DND-41 (cell line): ENCODE results near the gene KRT83.
"Not testable (repeated sequence)": the region's sequence is repeated elsewhere in the genome, so short reads cannot be mapped to it uniquely, and the experiment has no call there.

Source experiments
- ATAC-seq: fragments of 200-7000 bp; cut with Tn5 transposase; 3 replicates; pipeline ENCODE4 v1.9.1; 2021; ENCODE audit warnings: low read depth; ENCODE audit not compliant: insufficient read depth
- DNase-seq: peaks from one replicate; pipeline ENCODE4 v3.0.0-alpha.2; 2020
- H2AFZ ChIP-seq: 2 replicates; pipeline ENCODE4 v1.6.0; 2012; ENCODE audit warnings: low read depth, low read length
- H3K27ac ChIP-seq: 2 replicates; pipeline ENCODE4 v1.5.1; 2012; ENCODE audit warnings: low read length, inconsistent platforms
- H3K27me3 ChIP-seq: fragments of 200-600 bp; sonication (generic); 2 replicates; pipeline ENCODE4 v1.6.0; 2012; ENCODE audit warnings: low read length, mild to moderate bottlenecking, inconsistent platforms; ENCODE audit not compliant: insufficient read depth, poor library complexity
- H3K36me3 ChIP-seq: 2 replicates; pipeline ENCODE4 v1.5.1; 2012; ENCODE audit warnings: low read length, inconsistent platforms; ENCODE audit not compliant: insufficient read depth
- H3K4me1 ChIP-seq: 2 replicates; pipeline ENCODE4 v1.5.1; 2012; ENCODE audit warnings: mild to moderate bottlenecking, low read length; ENCODE audit not compliant: insufficient read depth
- H3K4me2 ChIP-seq: 2 replicates; pipeline ENCODE4 v1.6.0; 2012; ENCODE audit warnings: mild to moderate bottlenecking, moderate library complexity, low read length, inconsistent platforms; ENCODE audit not compliant: insufficient read depth
- H3K4me3 ChIP-seq, 2 experiments: fragments of 200-600 bp in 1 of 2; shearing (Covaris generic) in 1 of 2; 2 replicates each; pipeline ENCODE4 v1.5.1; 2012 to 2016; ENCODE audit warnings: inconsistent platforms in 2 of 2, low read length in 2 of 2, mild to moderate bottlenecking in 2 of 2, low read depth in 1 of 2, moderate library complexity in 1 of 2
- H3K79me2 ChIP-seq: 2 replicates; pipeline ENCODE4 v1.6.0; 2012; ENCODE audit warnings: low read length, inconsistent platforms; ENCODE audit not compliant: insufficient read depth
- H3K9ac ChIP-seq: 2 replicates; pipeline ENCODE4 v1.6.0; 2012; ENCODE audit warnings: low read depth, mild to moderate bottlenecking, inconsistent platforms, low read length, moderate library complexity
- H3K9me3 ChIP-seq: 2 replicates; pipeline ENCODE4 v1.5.1; 2012; ENCODE audit warnings: low read length, moderate library complexity, mild to moderate bottlenecking, inconsistent platforms; ENCODE audit not compliant: insufficient read depth, severe bottlenecking
- H4K20me1 ChIP-seq: 2 replicates; pipeline ENCODE4 v1.6.0; 2012; ENCODE audit warnings: low read length; ENCODE audit not compliant: insufficient read depth
- EZH2 ChIP-seq: IDR thresholded peaks from 3 replicates; pipeline ENCODE4 v1.6.1; 2012; ENCODE audit warnings: borderline replicate concordance, low read depth, mild to moderate bottlenecking, moderate library complexity, low read length, inconsistent platforms; ENCODE audit not compliant: severe bottlenecking
- TF ChIP-seq, protein P1 (sequence below): IDR thresholded peaks from 2 replicates; pipeline ENCODE4 v1.5.1; 2012; ENCODE audit warnings: borderline replicate concordance, low read length, moderate library complexity, mild to moderate bottlenecking; ENCODE audit not compliant: poor library complexity, severe bottlenecking; ENCODE audit errors: extremely low read depth

Gene KRT83

DNA sequence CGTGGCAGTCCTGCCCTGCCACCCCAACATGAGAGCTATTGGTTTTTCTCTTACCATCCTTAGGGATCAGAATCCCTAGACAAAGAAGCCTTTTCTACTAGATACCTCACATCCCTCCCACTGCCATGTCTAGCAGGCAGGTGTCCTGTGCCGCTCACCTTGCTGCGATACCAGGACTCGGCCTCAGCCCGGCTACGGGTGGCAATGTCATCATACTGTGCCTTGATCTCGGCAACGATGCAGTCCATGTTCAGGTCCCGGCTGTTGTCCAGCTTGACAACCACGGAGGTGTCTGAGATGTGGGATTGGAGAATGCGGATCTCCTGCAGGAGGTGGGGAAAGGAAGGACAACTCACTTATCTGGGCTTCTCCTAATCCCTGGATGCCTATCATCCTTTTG lies 4.5 kb downstream of the KRT83 start:
- Histone ChIP-seq H3K4me3 (no peak overlapping the region), H3K27me3 (peaks cover 3% of the 10 kb centered on the region), H2AFZ (no peak overlapping the region), H4K20me1 (no peaks in the 10 kb centered on the region; the same call in 1 of the 2 replicates), H3K4me2 (no peak overlapping the region), H3K79me2 (no peaks in the 10 kb centered on the region), H3K36me3 (no peaks in the 10 kb centered on the region), H3K27ac (no peak overlapping the region), H3K4me1 (no peaks in the 10 kb centered on the region), H3K9ac (no peak overlapping the region), H3K9me3 (no peaks in the 10 kb centered on the region)
- DNase-seq (no peak), ATAC-seq (no peak)
- TF ChIP-seq, protein P1, sequence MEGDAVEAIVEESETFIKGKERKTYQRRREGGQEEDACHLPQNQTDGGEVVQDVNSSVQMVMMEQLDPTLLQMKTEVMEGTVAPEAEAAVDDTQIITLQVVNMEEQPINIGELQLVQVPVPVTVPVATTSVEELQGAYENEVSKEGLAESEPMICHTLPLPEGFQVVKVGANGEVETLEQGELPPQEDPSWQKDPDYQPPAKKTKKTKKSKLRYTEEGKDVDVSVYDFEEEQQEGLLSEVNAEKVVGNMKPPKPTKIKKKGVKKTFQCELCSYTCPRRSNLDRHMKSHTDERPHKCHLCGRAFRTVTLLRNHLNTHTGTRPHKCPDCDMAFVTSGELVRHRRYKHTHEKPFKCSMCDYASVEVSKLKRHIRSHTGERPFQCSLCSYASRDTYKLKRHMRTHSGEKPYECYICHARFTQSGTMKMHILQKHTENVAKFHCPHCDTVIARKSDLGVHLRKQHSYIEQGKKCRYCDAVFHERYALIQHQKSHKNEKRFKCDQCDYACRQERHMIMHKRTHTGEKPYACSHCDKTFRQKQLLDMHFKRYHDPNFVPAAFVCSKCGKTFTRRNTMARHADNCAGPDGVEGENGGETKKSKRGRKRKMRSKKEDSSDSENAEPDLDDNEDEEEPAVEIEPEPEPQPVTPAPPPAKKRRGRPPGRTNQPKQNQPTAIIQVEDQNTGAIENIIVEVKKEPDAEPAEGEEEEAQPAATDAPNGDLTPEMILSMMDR = no peak
- TF ChIP-seq EZH2 = no peak

DNA sequence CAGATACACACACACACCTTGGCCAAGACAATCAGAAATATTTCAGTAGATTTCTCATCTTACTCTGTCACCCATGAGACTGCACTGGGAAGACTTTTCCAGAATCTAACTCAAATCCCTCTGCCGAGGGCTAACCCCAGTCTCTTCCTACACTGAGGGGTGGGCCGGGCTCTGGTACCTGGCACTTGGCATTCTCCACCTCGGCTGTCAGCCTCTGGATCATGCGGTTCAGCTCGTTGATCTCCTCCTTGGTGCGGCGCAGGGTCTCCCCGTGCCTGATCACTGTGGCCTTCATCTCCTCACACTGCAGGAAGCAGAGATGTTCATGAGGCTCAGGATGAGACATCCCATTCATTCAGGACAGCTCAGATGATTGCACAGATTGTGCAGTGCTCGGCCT lies 4.9 kb downstream of the KRT83 start:
- no peaks in the 10 kb centered on the region for H3K9me3 ChIP-seq
- no peaks in the 10 kb centered on the region for H3K4me1 ChIP-seq
- no peak for TF ChIP-seq EZH2
- TF ChIP-seq, protein P1 = no peak
- no peak for DNase-seq
- H3K27ac ChIP-seq = no peak overlapping the region
- no peaks in the 10 kb centered on the region; the same call in 1 of the 2 replicates for H4K20me1 ChIP-seq
- no peak overlapping the region for H2AFZ ChIP-seq
- H3K4me2 ChIP-seq = no peak overlapping the region
- H3K36me3 ChIP-seq = no peaks in the 10 kb centered on the region
- no peaks in the 10 kb centered on the region for H3K79me2 ChIP-seq
- H3K4me3 ChIP-seq = no peak overlapping the region
- peaks cover 4% of the 10 kb centered on the region for H3K27me3 ChIP-seq
- no peak for ATAC-seq
- no peak overlapping the region for H3K9ac ChIP-seq

DNA sequence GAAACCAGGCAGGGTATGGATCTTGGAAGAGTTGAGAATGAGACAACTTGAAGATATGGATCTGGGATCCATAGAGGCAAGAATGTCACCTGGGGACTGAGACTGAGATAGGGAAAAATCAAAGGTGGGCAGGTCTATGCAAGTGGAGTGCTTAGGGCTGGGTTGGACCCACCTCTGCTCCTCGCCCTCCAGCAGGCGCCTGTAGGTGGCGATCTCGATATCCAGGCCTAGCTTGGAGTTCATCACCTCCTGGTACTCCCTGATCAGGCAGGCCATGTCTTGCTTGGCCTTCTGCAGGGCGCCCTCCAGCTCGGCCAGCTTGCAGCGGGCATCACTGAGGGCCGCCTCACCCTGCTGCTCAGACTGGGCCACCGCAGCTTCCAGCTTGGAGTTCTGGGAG lies 5.5 kb downstream of the KRT83 start:
- not testable (repeated sequence) for H3K4me3 ChIP-seq, H3K27ac ChIP-seq, H3K4me1 ChIP-seq, H3K9me3 ChIP-seq, H2AFZ ChIP-seq, H3K27me3 ChIP-seq, H4K20me1 ChIP-seq, H3K9ac ChIP-seq, H3K36me3 ChIP-seq, H3K79me2 ChIP-seq, H3K4me2 ChIP-seq
- TF ChIP-seq, protein P1 = peak; percentile 62
- ATAC-seq (0 out of 3 replicates have a peak, but pooled peaks have one; percentile 33), DNase-seq (peak; percentile 45)

DNA sequence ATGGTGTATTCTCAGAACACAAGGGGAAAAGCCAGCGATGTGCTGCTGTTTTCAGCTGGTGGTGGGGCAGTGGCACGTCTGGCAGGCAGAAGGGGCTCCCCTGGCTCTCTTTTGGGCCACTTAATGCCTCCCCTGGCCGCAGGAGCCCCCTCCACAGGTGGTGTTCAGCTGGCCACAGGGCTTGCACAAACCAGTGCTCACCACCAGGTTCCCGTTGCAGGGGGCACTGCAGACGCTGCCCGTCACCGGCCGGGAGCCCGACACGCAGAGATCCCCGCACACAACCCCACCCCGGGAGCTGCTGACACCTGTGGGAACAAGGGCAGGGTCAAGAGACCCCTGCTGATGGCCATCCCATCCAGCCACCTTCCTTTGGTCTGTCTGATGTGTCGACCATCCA lies 6.7 kb downstream of the KRT83 start:
- H4K20me1 ChIP-seq = no peaks in the 10 kb centered on the region; the same call in 1 of the 2 replicates
- H3K27me3 ChIP-seq = peaks cover 9% of the 10 kb centered on the region
- no peak for DNase-seq
- H3K4me2 ChIP-seq = no peak overlapping the region
- ATAC-seq = no peak
- TF ChIP-seq, protein P1 = no peak
- TF ChIP-seq EZH2 = no peak
- no peak overlapping the region for H2AFZ ChIP-seq
- no peak overlapping the region for H3K27ac ChIP-seq
- H3K4me3 ChIP-seq = no peak overlapping the region
- no peak overlapping the region for H3K9ac ChIP-seq
- no peaks in the 10 kb centered on the region for H3K79me2 ChIP-seq
- H3K4me1 ChIP-seq = no peaks in the 10 kb centered on the region
- H3K36me3 ChIP-seq = no peaks in the 10 kb centered on the region
- no peaks in the 10 kb centered on the region for H3K9me3 ChIP-seq
